Left lung (tissue), 10 donors: ENCODE measurements around the gene DMD. TPM values are rescaled to one million over a fixed set of nuclear protein-coding genes. Genes with fewer than 3 reads are reported as not detected.

ENCODE experiments used
- ATAC-seq: fragments of 200-7000 bp; cut with Tn5 transposase; one replicate; pipeline ENCODE4 v1.9.1; 2020; ENCODE audit warnings: moderate library complexity
- DNase-seq, 4 donors: peaks; one replicate each; pipeline ENCODE4 v3.0.0-alpha.2; 2013 to 2020
- H3K27ac ChIP-seq, 2 donors: fragments of 200-600 bp; sonication (generic) in 1 of 2; one replicate each; pipeline versions ENCODE4 v1.5.0 to v1.8.0; 2020 to 2021
- H3K27me3 ChIP-seq, 2 donors: fragments of 200-600 bp; sonication (generic) in 1 of 2; one replicate each; pipeline versions ENCODE4 v1.5.0 to v1.8.0; 2020 to 2021
- H3K36me3 ChIP-seq, 2 donors: fragments of 200-600 bp; sonication (generic) in 1 of 2; one replicate each; pipeline versions ENCODE4 v1.5.0 to v1.8.0; 2020 to 2021
- H3K4me1 ChIP-seq, 2 donors: fragments of 200-600 bp; one replicate each; pipeline ENCODE4 v1.8.0; 2021
- H3K4me3 ChIP-seq, 2 donors: fragments of 200-600 bp; sonication (generic) in 1 of 2; one replicate each; pipeline versions ENCODE4 v1.5.0 to v1.8.0; 2020 to 2021; ENCODE audit warnings: mild to moderate bottlenecking in 1 of 2
- H3K9me3 ChIP-seq, 2 donors: fragments of 200-600 bp; sonication (generic) in 1 of 2; one replicate each; pipeline versions ENCODE4 v1.5.0 to v1.8.0; 2020 to 2021
- CTCF ChIP-seq, 2 donors: fragments of 200-600 bp; sonication (generic) in 1 of 2; IDR thresholded peaks; one replicate each; pipeline versions ENCODE4 v1.5.0 to v1.8.0; 2021; ENCODE audit warnings: antibody characterized with exemption in 2 of 2
- intact Hi-C, 2 donors: fragments of 100-400 bp; cut with DNase I; formaldehyde crosslinking; loops; one replicate each; pipeline versions ENCODE4 v1.11.2 to v1.14.2; 2022
- polyA plus RNA-seq, 6 donors: library from polyadenylated mRNA; unstranded; fragments of 120-200 nt; gene quantifications; one replicate each; pipeline ENCODE4 v1.2.1, GENCODE V29; 2013; ENCODE audit not compliant: insufficient read length in 6 of 6
- total RNA-seq, 2 donors: library from RNA; stranded (reverse); fragmentation: NEBNext Ultra II Directional; extraction: Animal tissue kit (Norgen Biotek cat#: 25700); gene quantifications; one replicate each; pipeline ENCODE4 v1.2.1, GENCODE V29; 2021
- donor health status: DM: no; HTN: yes; CAD: no.
- donor health status: DM: no; HTN: no; CAD: no.

Gene DMD
- total and polyA plus RNA-seq, 8 donors, result 16.6 to 68.8 (median 54.0) TPM

DNA sequence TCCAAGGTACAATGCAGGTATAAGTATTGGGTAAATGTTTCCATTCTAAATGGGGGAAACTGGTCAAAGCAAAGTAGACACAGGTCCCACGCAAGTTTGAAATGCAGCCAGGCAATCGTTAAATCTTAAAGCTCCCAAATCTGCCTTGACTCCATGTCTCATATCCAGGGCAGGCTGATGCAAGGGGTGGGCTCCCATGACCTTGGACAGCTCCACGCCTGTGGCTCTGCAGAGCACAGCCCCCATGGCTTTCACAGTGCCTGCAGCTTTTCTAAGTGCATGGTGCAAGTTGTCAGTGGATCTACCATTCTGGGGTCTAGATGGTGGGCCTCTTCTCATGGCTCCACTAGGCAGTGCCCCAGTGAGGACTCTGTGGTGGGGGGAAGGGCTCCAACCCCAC is 436.4 kb downstream of the DMD start:
- no peak for DNase-seq
- no peak for ATAC-seq
- no peak for TF ChIP-seq CTCF (IDR thresholded peaks at IDR 0.05)
- no peaks in the 10 kb centered on the region for H3K9me3 ChIP-seq
- H3K4me1 ChIP-seq, result no peaks in the 10 kb centered on the region
- H3K4me3 ChIP-seq, result no peak overlapping the region
- H3K27ac ChIP-seq, result no peak overlapping the region
- H3K27me3 ChIP-seq, result no peaks in the 10 kb centered on the region
- intact Hi-C loops, result no loop called here
- H3K36me3 ChIP-seq, result no peaks in the 10 kb centered on the region

DNA sequence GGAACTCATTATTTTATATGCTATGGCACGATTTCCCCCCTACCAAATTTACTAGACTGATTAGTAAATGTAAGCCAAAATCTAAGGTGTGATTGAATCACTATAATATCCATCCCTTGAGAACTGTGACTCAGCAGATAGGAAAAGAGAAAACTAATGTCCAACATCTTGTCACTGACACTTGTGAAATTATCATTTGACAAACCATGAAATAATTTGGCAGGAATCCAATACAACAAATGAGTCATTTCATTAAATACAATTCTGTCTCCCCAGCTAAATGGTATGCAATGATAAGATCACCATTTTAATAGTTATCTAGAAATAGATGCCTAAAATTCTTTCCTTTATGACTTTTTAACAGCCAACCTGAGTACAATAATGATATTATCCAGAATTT is 462.3 kb downstream of the DMD start:
- no peaks in the 10 kb centered on the region for H3K4me1 ChIP-seq
- H3K9me3 ChIP-seq, result no peaks in the 10 kb centered on the region
- intact Hi-C loops, result no loop called here
- no peaks in the 10 kb centered on the region for H3K36me3 ChIP-seq
- H3K27me3 ChIP-seq, result no peaks in the 10 kb centered on the region
- DNase-seq (no peak), ATAC-seq (no peak)
- no peak for TF ChIP-seq CTCF (IDR thresholded peaks at IDR 0.05)
- H3K27ac ChIP-seq, result no peak overlapping the region
- no peak overlapping the region for H3K4me3 ChIP-seq

GRCh38 chrX:32745323-32745722 is 466.0 kb downstream of the DMD start:
- no peaks in the 10 kb centered on the region for H3K9me3 ChIP-seq
- TF ChIP-seq CTCF (IDR thresholded peaks at IDR 0.05), result no peak
- no peak overlapping the region for H3K27ac ChIP-seq
- intact Hi-C loops, result no loop called here
- DNase-seq (no peak), ATAC-seq (no peak)
- no peaks in the 10 kb centered on the region for H3K36me3 ChIP-seq
- H3K4me3 ChIP-seq, result no peak overlapping the region
- no peaks in the 10 kb centered on the region for H3K4me1 ChIP-seq
- no peaks in the 10 kb centered on the region for H3K27me3 ChIP-seq

GRCh38 chrX:32744921-32745320 is 466.4 kb downstream of the DMD start:
- ATAC-seq (no peak), DNase-seq (peak in 1 of 4 donors; percentile 2)
- H3K9me3 ChIP-seq, result no peaks in the 10 kb centered on the region
- H3K4me3 ChIP-seq, result no peak overlapping the region
- no peaks in the 10 kb centered on the region for H3K4me1 ChIP-seq
- intact Hi-C loops, result no loop called here
- H3K36me3 ChIP-seq, result no peaks in the 10 kb centered on the region
- TF ChIP-seq CTCF (IDR thresholded peaks at IDR 0.05), result no peak
- H3K27me3 ChIP-seq, result no peaks in the 10 kb centered on the region
- no peak overlapping the region for H3K27ac ChIP-seq

DNA sequence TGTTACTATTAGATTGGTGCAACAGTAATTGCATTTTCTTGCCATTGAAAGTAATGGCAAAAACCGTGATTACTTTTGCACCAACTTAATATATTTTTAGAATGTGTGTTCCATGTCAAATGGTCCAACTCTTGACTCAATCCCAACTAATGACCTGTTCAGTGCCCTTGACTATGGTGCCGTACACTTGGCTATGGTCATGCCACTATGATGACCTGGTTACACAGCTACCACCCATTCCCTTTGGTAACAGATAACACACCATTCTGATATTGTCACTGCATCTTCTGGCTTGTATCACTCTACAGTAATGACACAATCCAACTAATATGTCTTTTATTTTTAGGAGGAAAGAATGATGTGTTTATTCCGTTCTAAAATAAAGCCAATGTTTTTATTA is 469.4 kb downstream of the DMD start:
- DNase-seq (no peak), ATAC-seq (no peak)
- no peaks in the 10 kb centered on the region for H3K9me3 ChIP-seq
- no peak overlapping the region for H3K4me3 ChIP-seq
- no peaks in the 10 kb centered on the region for H3K27me3 ChIP-seq
- no peak for TF ChIP-seq CTCF (IDR thresholded peaks at IDR 0.05)
- H3K36me3 ChIP-seq, result no peaks in the 10 kb centered on the region
- H3K4me1 ChIP-seq, result no peaks in the 10 kb centered on the region
- no peak overlapping the region for H3K27ac ChIP-seq
- intact Hi-C loops, result no loop called here
